Measurements from ENCODE around the gene SERPINB2. TPM values are rescaled to one million over a fixed set of nuclear protein-coding genes. Genes with fewer than 3 reads are reported as not detected.

Gene SERPINB2
- total RNA-seq, 1 experiment from 2014 or later = 39.2 TPM

DNA sequence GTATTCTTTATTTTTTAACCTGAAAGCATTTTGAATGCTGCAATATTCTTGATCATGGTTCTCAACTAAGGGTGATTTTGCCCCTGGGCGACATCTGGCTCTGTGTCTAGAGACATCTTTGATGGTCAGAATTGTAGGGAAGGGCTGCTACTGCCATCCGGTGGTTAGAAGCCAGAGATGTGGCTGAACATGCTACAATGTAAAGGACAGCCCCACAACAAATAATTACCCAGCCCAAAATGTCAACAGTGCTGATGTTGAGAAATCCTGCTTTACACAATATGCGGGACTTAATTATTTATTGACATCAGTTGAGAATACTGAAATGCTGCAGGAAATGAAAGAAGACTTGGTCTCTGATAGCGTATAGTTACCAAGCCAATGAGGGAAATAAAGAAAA, 37.5 kb upstream of the SERPINB2 start:
- intact Hi-C loops (cut with micrococcal nuclease; ENCODE audit: unreplicated experiment) = loop anchor here (2.0 kb wide), 1 partner anchor 33 kb away; no protein-coding TSS in a partner anchor
- TF ChIP-seq, protein P1, sequence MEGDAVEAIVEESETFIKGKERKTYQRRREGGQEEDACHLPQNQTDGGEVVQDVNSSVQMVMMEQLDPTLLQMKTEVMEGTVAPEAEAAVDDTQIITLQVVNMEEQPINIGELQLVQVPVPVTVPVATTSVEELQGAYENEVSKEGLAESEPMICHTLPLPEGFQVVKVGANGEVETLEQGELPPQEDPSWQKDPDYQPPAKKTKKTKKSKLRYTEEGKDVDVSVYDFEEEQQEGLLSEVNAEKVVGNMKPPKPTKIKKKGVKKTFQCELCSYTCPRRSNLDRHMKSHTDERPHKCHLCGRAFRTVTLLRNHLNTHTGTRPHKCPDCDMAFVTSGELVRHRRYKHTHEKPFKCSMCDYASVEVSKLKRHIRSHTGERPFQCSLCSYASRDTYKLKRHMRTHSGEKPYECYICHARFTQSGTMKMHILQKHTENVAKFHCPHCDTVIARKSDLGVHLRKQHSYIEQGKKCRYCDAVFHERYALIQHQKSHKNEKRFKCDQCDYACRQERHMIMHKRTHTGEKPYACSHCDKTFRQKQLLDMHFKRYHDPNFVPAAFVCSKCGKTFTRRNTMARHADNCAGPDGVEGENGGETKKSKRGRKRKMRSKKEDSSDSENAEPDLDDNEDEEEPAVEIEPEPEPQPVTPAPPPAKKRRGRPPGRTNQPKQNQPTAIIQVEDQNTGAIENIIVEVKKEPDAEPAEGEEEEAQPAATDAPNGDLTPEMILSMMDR (IDR thresholded peaks at IDR 0.05; ENCODE audit: unreplicated experiment) = peak; percentile 31
- H3K27me3 Mint-ChIP-seq (ENCODE audit: unreplicated experiment) = no peaks in the 10 kb centered on the region
- peaks cover 9% of the 10 kb centered on the region for H3K4me1 Mint-ChIP-seq (ENCODE audit: low read depth, unreplicated experiment)
- no peaks in the 10 kb centered on the region for H3K9me3 Mint-ChIP-seq (ENCODE audit: low read depth, unreplicated experiment)
- H3K4me3 Mint-ChIP-seq (ENCODE audit: low read depth, unreplicated experiment) = no peak overlapping the region
- H3K27ac Mint-ChIP-seq (ENCODE audit: unreplicated experiment) = no peak overlapping the region
- H3K36me3 Mint-ChIP-seq (ENCODE audit: insufficient read depth, unreplicated experiment) = no peaks in the 10 kb centered on the region
- CTCF ChIA-PET = no interaction called here
- peak; percentile 65 for DNase-seq
- no TSS peak for BruUV-seq (replicated peaks)

DNA sequence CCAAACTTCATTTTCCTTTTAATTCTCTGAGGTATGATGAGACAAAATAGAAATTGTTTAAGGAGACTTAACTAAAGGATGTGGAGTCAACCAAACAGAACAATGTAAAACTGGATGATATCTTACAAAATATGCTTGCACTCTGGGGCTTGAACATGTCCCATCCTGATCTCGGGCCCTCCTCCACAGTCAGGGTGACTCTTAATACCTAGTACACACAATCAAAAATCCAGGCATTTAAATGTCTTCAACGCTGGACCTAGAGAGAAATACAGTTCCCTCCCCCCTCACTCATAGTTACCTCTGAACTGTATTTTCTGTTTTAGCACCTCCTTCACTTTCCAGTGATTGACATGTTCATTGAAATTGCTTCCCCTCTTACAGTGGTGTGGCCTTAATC, 36.9 kb upstream of the SERPINB2 start:
- Mint-ChIP-seq H3K27me3 (ENCODE audit: unreplicated experiment) (no peaks in the 10 kb centered on the region), H3K9me3 (ENCODE audit: low read depth, unreplicated experiment) (no peaks in the 10 kb centered on the region), H3K27ac (ENCODE audit: unreplicated experiment) (peak overlapping the region; percentile 9), H3K36me3 (ENCODE audit: insufficient read depth, unreplicated experiment) (no peaks in the 10 kb centered on the region), H3K4me1 (ENCODE audit: low read depth, unreplicated experiment) (peaks cover 9% of the 10 kb centered on the region), H3K4me3 (ENCODE audit: low read depth, unreplicated experiment) (no peak overlapping the region)
- DNase-seq = no peak
- BruUV-seq (replicated peaks) = no TSS peak
- TF ChIP-seq, protein P1 (IDR thresholded peaks at IDR 0.05; ENCODE audit: unreplicated experiment) = no peak
- intact Hi-C loops (cut with micrococcal nuclease; ENCODE audit: unreplicated experiment) = loop anchor here (2.0 kb wide), 1 partner anchor 32 kb away; no protein-coding TSS in a partner anchor
- CTCF ChIA-PET = no interaction called here

DNA sequence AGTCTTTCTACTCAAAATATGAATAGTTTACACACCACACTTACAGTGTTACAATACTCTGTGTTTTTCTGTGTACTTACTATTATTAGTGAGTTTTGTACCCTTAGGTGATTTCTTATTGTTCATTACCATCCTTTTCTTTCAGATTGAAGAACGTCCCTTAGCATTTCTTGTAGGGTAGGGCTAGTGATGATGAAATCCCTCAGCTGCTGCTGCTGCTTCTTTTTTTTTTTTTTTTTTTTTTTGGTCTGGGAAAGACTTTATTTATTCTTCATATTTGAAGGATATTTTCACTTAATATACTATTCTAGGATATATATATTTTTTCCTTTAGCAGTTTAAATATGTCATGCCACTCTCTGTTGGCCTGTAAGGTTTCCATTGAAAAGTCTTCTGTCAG, 29.0 kb upstream of the SERPINB2 start:
- H3K27me3 Mint-ChIP-seq (ENCODE audit: unreplicated experiment) = no peaks in the 10 kb centered on the region
- TF ChIP-seq, protein P1 (IDR thresholded peaks at IDR 0.05; ENCODE audit: unreplicated experiment) = no peak

DNA sequence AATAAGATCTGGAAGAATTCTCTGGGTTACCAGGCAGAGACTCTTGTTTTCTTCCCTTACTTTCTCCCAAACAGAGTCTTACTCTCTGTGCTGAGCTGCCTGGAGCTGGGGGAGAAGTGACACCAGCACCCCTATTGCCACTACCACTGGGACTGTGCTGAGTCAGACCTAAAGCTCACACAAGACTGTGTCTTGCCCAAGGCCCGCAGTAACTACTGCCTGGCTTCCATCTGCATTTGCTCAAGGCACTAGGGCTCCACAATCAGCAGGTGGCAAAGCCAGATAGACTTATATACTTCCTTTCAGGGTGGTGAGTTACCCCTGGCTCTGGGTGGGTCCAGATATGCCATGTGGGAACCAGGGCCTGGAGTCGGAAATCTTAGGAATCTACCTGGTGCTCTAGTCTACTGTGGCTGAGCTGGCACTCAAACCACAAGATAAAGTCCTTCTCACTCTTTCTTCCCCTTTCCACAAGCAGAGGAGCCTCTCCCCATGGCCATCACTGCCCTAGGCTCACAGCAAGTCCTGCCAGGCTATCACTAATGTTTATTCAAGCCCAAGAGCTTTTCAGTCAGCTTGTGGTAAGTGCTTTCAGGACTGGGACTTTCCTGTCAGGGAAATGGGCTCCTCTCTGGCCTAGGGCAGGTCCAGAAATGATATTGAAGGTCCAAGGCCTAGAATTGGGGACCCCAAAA, 27.6 kb upstream of the SERPINB2 start:
- H3K9me3 Mint-ChIP-seq (ENCODE audit: low read depth, unreplicated experiment) = no peaks in the 10 kb centered on the region
- no peak for DNase-seq
- no peaks in the 10 kb centered on the region for H3K4me1 Mint-ChIP-seq (ENCODE audit: low read depth, unreplicated experiment)
- H3K27ac Mint-ChIP-seq (ENCODE audit: unreplicated experiment) = no peak overlapping the region
- CTCF ChIA-PET = no interaction called here
- H3K4me3 Mint-ChIP-seq (ENCODE audit: low read depth, unreplicated experiment) = no peak overlapping the region
- H3K36me3 Mint-ChIP-seq (ENCODE audit: insufficient read depth, unreplicated experiment) = no peaks in the 10 kb centered on the region
- no TSS peak for BruUV-seq (replicated peaks)
- H3K27me3 Mint-ChIP-seq (ENCODE audit: unreplicated experiment) = no peaks in the 10 kb centered on the region
- TF ChIP-seq, protein P1 (IDR thresholded peaks at IDR 0.05; ENCODE audit: unreplicated experiment) = no peak
- intact Hi-C loops (cut with micrococcal nuclease; ENCODE audit: unreplicated experiment) = no loop called here

More for the DNA sequence above, 29.0 kb upstream of the SERPINB2 start:
- CTCF ChIA-PET = no interaction called here
- no TSS peak for BruUV-seq (replicated peaks)
- Mint-ChIP-seq H3K36me3 (ENCODE audit: insufficient read depth, unreplicated experiment) (no peaks in the 10 kb centered on the region), H3K9me3 (ENCODE audit: low read depth, unreplicated experiment) (no peaks in the 10 kb centered on the region), H3K27ac (ENCODE audit: unreplicated experiment) (no peak overlapping the region), H3K4me1 (ENCODE audit: low read depth, unreplicated experiment) (no peaks in the 10 kb centered on the region), H3K4me3 (ENCODE audit: low read depth, unreplicated experiment) (no peak overlapping the region)
- intact Hi-C loops (cut with micrococcal nuclease; ENCODE audit: unreplicated experiment) = no loop called here
- DNase-seq = no peak

Measured in Calu3 (cell line).